GM21576 (cell line): ENCODE results near the gene IL5RA.

Experiments
- ATAC-seq: cut with Tn5 transposase; IDR thresholded peaks from one replicate; pipeline ENCODE4 v1.9.1; 2021; ENCODE audit warnings: mild to moderate bottlenecking, moderate library complexity; ENCODE audit not compliant: unreplicated experiment

The IL5RA gene

GRCh38 chr3:3069723-3070122 is 40.5 kb downstream of the IL5RA start:
- ATAC-seq = no peak

GRCh38 chr3:3068358-3068881 is 41.8 kb downstream of the IL5RA start:
- no peak for ATAC-seq

- ATAC-seq = peak; percentile 11
Measured at GRCh38 chr3:3066910-3067309, 43.3 kb downstream of the IL5RA start.

GRCh38 chr3:3066378-3066777 is 43.8 kb downstream of the IL5RA start:
- ATAC-seq = peak; percentile 81

GRCh38 chr3:3065876-3066275 is 44.3 kb downstream of the IL5RA start:
- no peak for ATAC-seq

GRCh38 chr3:3064297-3064696 is 45.9 kb downstream of the IL5RA start:
- no peak for ATAC-seq

GRCh38 chr3:3059645-3060044 is 50.5 kb downstream of the IL5RA start:
- no peak for ATAC-seq

GRCh38 chr3:3053974-3054373 is 56.2 kb downstream of the IL5RA start:
- ATAC-seq = no peak

GRCh38 chr3:3038201-3038991 is 71.8 kb downstream of the IL5RA start:
- peak; percentile 80 for ATAC-seq

GRCh38 chr3:3037156-3037555 is 73.0 kb downstream of the IL5RA start:
- ATAC-seq = no peak

GRCh38 chr3:3031326-3031725 is 78.8 kb downstream of the IL5RA start:
- ATAC-seq = no peak

- ATAC-seq = peak; percentile 97
Measured at GRCh38 chr3:3027976-3028567, 82.1 kb downstream of the IL5RA start.

GRCh38 chr3:3023111-3023745 is 86.9 kb downstream of the IL5RA start:
- no peak for ATAC-seq

GRCh38 chr3:3020209-3020608 is 90.0 kb downstream of the IL5RA start:
- ATAC-seq = no peak
